Suprapubic skin (tissue), 4 donors: ENCODE results near the gene FARS2. TPM values are rescaled to one million over a fixed set of nuclear protein-coding genes. Genes with fewer than 3 reads are reported as not detected.

Experiments
- DNase-seq, 2 donors: peaks; one replicate each; pipeline ENCODE4 v3.0.0-alpha.2; 2019; ENCODE audit warnings: low spot score in 2 of 2
- H3K27ac ChIP-seq: fragments of 200-600 bp; sonication (generic); one replicate; pipeline ENCODE4 v1.5.1; 2019
- H3K27me3 ChIP-seq: fragments of 200-600 bp; sonication (generic); one replicate; pipeline ENCODE4 v1.5.1; 2019
- H3K36me3 ChIP-seq: fragments of 200-600 bp; sonication (generic); one replicate; pipeline ENCODE4 v1.5.1; 2019
- H3K4me1 ChIP-seq: fragments of 200-600 bp; sonication (generic); one replicate; pipeline ENCODE4 v1.5.1; 2019
- H3K4me3 ChIP-seq: fragments of 200-600 bp; sonication (generic); one replicate; pipeline ENCODE4 v1.5.1; 2019; ENCODE audit warnings: mild to moderate bottlenecking
- H3K9me3 ChIP-seq: fragments of 200-600 bp; sonication (generic); one replicate; pipeline ENCODE4 v1.5.1; 2019
- EP300 ChIP-seq: sonication (generic); formaldehyde crosslinking; IDR thresholded peaks from one replicate; pipeline ENCODE4 v1.6.1; 2017; ENCODE audit warnings: antibody characterized with exemption
- POLR2A ChIP-seq, 2 donors: fragments of 450-650 bp; IDR thresholded peaks; one replicate each; pipeline ENCODE4 v1.6.1; 2017; ENCODE audit warnings: antibody characterized with exemption in 2 of 2, mild to moderate bottlenecking in 2 of 2, moderate library complexity in 2 of 2
- POLR2AphosphoS5 ChIP-seq, 3 donors: sonication (generic); formaldehyde crosslinking; IDR thresholded peaks; one replicate each; pipeline ENCODE4 v1.6.1; 2017; ENCODE audit warnings: antibody characterized with exemption in 3 of 3
- WGBS: methylation state at CpG from one replicate; pipeline ENCODE4 v1.1.5; 2018; 5-methylcytosine and 5-hydroxymethylcytosine counted together
- total RNA-seq, 4 donors: library from RNA; depleted of rRNA; stranded (reverse); fragments of >200 nt; gene quantifications; one replicate each; pipeline ENCODE4 v1.1.0, GENCODE V29; 2016
- TF ChIP-seq, protein P1 (sequence below), 2 donors: fragments of 200-600 bp in 1 of 2; fragments of 450-650 bp in 1 of 2; sonication (generic) in 1 of 2; IDR thresholded peaks; one replicate each; pipeline ENCODE4 v1.5.1; 2016 to 2019; ENCODE audit warnings: antibody characterized with exemption in 2 of 2, mild to moderate bottlenecking in 1 of 2, moderate library complexity in 1 of 2

FARS2 gene
- total RNA-seq, 4 donors from 2014 or later: 15.0 to 22.4 (median 20.1) TPM

DNA sequence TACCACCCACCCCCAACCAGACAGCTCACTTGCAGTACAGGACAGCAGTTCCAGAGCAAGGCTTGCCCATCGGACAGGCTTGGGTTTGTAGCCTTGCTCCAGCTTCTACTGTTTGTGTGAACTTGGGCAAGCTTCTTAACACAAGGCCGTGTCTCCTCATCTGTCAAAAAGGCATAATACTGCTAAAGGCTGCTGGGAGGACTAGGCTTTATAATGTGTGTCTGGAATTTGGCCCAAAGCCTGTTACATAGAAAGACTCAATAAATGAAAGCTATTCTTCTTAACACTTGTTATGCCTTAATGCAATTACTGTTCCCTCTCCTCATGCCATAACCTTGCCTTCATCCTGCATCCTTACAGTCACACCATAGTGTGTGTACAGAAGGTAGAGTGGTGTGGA lies 44.0 kb upstream of the FARS2 start:
- DNase-seq: no peak
- H3K4me3 ChIP-seq: no peak overlapping the region
- H3K27me3 ChIP-seq: no peaks in the 10 kb centered on the region
- WGBS: 90% methylated on average over 2 of the region's 2 CpGs
- no peak overlapping the region for H3K27ac ChIP-seq
- TF ChIP-seq, protein P1, sequence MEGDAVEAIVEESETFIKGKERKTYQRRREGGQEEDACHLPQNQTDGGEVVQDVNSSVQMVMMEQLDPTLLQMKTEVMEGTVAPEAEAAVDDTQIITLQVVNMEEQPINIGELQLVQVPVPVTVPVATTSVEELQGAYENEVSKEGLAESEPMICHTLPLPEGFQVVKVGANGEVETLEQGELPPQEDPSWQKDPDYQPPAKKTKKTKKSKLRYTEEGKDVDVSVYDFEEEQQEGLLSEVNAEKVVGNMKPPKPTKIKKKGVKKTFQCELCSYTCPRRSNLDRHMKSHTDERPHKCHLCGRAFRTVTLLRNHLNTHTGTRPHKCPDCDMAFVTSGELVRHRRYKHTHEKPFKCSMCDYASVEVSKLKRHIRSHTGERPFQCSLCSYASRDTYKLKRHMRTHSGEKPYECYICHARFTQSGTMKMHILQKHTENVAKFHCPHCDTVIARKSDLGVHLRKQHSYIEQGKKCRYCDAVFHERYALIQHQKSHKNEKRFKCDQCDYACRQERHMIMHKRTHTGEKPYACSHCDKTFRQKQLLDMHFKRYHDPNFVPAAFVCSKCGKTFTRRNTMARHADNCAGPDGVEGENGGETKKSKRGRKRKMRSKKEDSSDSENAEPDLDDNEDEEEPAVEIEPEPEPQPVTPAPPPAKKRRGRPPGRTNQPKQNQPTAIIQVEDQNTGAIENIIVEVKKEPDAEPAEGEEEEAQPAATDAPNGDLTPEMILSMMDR (IDR thresholded peaks at IDR 0.05): no peak
- TF ChIP-seq POLR2AphosphoS5 (IDR thresholded peaks at IDR 0.05) (no peak), EP300 (no peak), POLR2A (IDR thresholded peaks at IDR 0.05) (no peak)
- H3K36me3 ChIP-seq: peaks cover 11% of the 10 kb centered on the region
- H3K4me1 ChIP-seq: no peaks in the 10 kb centered on the region
- no peaks in the 10 kb centered on the region for H3K9me3 ChIP-seq

DNA sequence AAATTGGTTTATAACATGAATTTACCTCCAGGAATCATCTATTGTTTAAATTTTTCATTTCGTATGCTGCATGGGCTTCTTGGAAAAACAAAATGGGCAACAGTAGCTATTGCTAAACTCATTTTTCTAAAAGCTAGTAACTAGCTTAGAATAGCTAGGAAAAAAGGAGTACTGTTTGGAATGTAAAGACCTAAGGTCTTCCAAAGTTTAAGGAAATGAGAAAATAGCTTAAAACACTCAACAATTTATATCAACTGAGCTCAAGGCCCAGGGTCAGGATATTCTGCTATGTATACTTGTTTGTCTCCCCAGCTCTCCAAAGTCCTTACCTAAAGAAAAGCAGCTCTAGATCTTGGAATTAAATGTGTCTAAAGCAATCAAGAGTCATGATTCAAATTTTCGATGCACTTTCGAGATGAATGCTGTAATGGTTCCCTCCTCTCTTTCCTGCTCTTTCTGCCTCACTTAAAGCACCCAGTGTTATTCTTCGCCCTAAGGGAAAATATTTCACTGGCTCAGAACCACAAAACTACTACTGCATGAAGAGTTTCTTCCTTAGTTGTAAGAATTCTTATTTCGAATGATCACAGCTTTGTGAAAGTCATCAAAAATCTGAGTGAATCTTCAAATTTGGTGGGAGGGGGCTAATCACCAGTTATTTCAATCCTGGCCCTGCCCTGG lies 42.2 kb upstream of the FARS2 start:
- H3K4me3 ChIP-seq: no peak overlapping the region
- H3K9me3 ChIP-seq: no peaks in the 10 kb centered on the region
- no peaks in the 10 kb centered on the region for H3K4me1 ChIP-seq
- DNase-seq: no peak
- TF ChIP-seq EP300 (no peak), POLR2AphosphoS5 (IDR thresholded peaks at IDR 0.05) (no peak), POLR2A (IDR thresholded peaks at IDR 0.05) (no peak)
- TF ChIP-seq, protein P1 (IDR thresholded peaks at IDR 0.05): no peak
- H3K27me3 ChIP-seq: no peaks in the 10 kb centered on the region
- WGBS: 74% methylated on average over 5 of the region's 5 CpGs
- no peak overlapping the region for H3K27ac ChIP-seq
- H3K36me3 ChIP-seq: peaks cover 15% of the 10 kb centered on the region

DNA sequence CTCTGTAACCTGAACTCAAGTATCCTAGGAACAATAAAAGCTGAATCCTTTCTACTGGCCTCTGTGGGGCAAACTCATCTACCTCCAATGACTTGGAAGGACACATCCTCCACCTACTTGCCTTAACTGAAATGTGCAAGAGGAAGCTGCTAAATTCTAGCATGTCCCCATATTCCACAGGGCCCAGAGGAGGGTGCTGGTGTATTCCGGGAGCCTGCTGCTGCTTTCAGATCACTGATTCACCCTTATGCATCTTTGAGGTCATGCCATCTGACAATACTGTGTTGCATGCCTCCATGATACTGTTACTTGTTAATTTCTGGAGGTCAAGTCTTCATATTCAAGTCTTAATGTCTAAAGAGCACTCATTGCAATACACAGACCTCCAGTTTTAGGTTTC lies 40.9 kb upstream of the FARS2 start:
- Histone ChIP-seq H3K27me3 (no peaks in the 10 kb centered on the region), H3K27ac (no peak overlapping the region), H3K36me3 (peaks cover 10% of the 10 kb centered on the region), H3K4me1 (no peaks in the 10 kb centered on the region), H3K4me3 (no peak overlapping the region), H3K9me3 (no peaks in the 10 kb centered on the region)
- no peak for DNase-seq
- TF ChIP-seq, protein P1 (IDR thresholded peaks at IDR 0.05): no peak
- TF ChIP-seq EP300 (no peak), POLR2A (IDR thresholded peaks at IDR 0.05) (no peak), POLR2AphosphoS5 (IDR thresholded peaks at IDR 0.05) (no peak)
- 100% methylated on average over 1 of the region's 1 CpG for WGBS

DNA sequence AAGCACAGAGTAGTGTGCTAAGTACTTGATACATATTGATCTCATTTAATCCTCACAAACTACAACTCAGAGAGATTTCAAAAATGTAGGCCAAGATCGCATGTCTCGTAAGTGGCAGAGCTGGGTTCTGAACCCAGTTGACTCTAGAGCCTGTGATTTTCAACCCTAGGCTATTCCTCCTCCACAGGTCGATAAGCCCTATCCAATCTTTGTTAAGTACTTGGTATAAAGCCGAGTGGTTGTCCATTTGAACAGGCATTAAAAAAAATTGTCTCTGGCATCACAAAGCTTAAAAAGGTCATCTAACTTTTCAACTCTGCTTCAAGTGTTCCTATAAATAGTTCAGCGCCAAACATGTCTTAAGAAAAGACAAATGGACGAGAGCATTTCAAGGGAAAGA lies 38.0 kb upstream of the FARS2 start:
- H3K4me3 ChIP-seq: no peak overlapping the region
- no peaks in the 10 kb centered on the region for H3K9me3 ChIP-seq
- no peaks in the 10 kb centered on the region for H3K27me3 ChIP-seq
- TF ChIP-seq, protein P1 (IDR thresholded peaks at IDR 0.05): no peak
- no peak for TF ChIP-seq POLR2AphosphoS5 (IDR thresholded peaks at IDR 0.05)
- TF ChIP-seq EP300: no peak
- TF ChIP-seq POLR2A (IDR thresholded peaks at IDR 0.05): no peak
- WGBS: 93% methylated on average over 6 of the region's 6 CpGs
- peaks cover 4% of the 10 kb centered on the region for H3K36me3 ChIP-seq
- H3K27ac ChIP-seq: no peak overlapping the region
- DNase-seq: no peak
- H3K4me1 ChIP-seq: no peaks in the 10 kb centered on the region

DNA sequence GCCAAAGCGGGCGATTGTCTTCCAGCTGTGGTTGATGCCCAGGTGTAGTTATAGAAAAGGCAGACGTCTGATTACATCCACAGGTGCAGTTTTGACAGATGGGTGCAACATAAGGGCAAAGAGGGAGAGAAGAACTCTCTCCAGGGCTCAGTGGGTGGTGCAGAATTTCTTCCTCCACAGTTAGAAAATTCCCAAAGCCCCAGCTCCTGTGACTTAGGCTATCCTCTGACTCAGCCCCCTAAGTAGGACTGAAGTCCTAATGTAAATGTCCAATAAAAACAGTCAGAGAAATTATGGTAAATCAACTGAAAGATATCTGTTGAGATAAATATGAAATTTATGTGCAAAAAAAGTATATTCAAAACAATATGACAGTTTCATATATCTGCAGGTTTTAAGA lies 32.0 kb upstream of the FARS2 start:
- Histone ChIP-seq H3K36me3 (no peaks in the 10 kb centered on the region), H3K27me3 (no peaks in the 10 kb centered on the region), H3K9me3 (no peaks in the 10 kb centered on the region), H3K4me1 (no peaks in the 10 kb centered on the region), H3K27ac (no peak overlapping the region), H3K4me3 (no peak overlapping the region)
- WGBS: 87% methylated on average over 3 of the region's 3 CpGs
- TF ChIP-seq POLR2A (IDR thresholded peaks at IDR 0.05): no peak
- TF ChIP-seq POLR2AphosphoS5 (IDR thresholded peaks at IDR 0.05): no peak
- TF ChIP-seq, protein P1 (IDR thresholded peaks at IDR 0.05): no peak
- TF ChIP-seq EP300: no peak
- no peak for DNase-seq
